Measurements from ENCODE around the gene FARSB.

FARSB gene

GRCh38 chr2:222643134-222643533, 12.8 kb downstream of the FARSB start:
- Histone ChIP-seq H3K18ac (ENCODE audit: low read depth in 1 of 2, low read length in 2 of 2) (no peak overlapping the region), H4K91ac (ENCODE audit: low read length) (no peak overlapping the region), H2AFZ (ENCODE audit: low read depth, low read length) (no peak overlapping the region), H3K79me1 (replicated peaks; ENCODE audit: low read length, poor library complexity, severe bottlenecking) (peaks cover 10% of the 10 kb centered on the region), H3K9ac (ENCODE audit: low read length) (no peak overlapping the region), H3K9me3 (ENCODE audit: control insufficient read depth, low read length) (no peaks in the 10 kb centered on the region), H3K4me2 (ENCODE audit: low read length, poor library complexity, severe bottlenecking) (no peak overlapping the region), H3K27ac (ENCODE audit: low read length, poor library complexity, severe bottlenecking) (no peak overlapping the region), H3K23ac (ENCODE audit: low read length in 2 of 2) (no peak overlapping the region), H3K14ac (ENCODE audit: low read length in 2 of 2) (no peak overlapping the region), H3K4ac (ENCODE audit: low read depth in 1 of 2, low read length in 2 of 2) (no peak overlapping the region), H2BK120ac (ENCODE audit: low read depth, low read length) (no peak overlapping the region), H2BK15ac (ENCODE audit: low read depth, poor library complexity, severe bottlenecking) (no peak overlapping the region), H2BK12ac (ENCODE audit: low read length in 2 of 2) (no peak overlapping the region), H3K36me3 (ENCODE audit: control insufficient read depth in 1 of 2, insufficient read depth in 2 of 2, low read depth in 1 of 2, low read length in 2 of 2) (peaks cover 7 to 84% of the 10 kb centered on the region in 2 experiments), H3K27me3 (ENCODE audit: control insufficient read depth in 1 of 2, insufficient read depth in 1 of 2, low read length in 2 of 2) (no peaks in the 10 kb centered on the region), H3K4me3 (ENCODE audit: insufficient read depth in 1 of 2, low read depth in 1 of 2, low read length in 2 of 2) (no peak overlapping the region), H2AK5ac (ENCODE audit: low read length, severe bottlenecking) (no peak overlapping the region), H3K4me1 (ENCODE audit: control insufficient read depth, insufficient read depth, low read depth, low read length) (no peaks in the 10 kb centered on the region), H4K8ac (ENCODE audit: low read length) (no peak overlapping the region), H2BK5ac (ENCODE audit: low read depth, low read length, poor library complexity, severe bottlenecking) (no peak overlapping the region)
- no CpG with 5 or more reads among the region's 1 CpG for WGBS
- no peak for DNase-seq

- DNase-seq, result no peak
- H2BK120ac ChIP-seq (ENCODE audit: low read depth, low read length), result no peak overlapping the region
- no peaks in the 10 kb centered on the region for H3K9me3 ChIP-seq (ENCODE audit: control insufficient read depth, low read length)
- no peak overlapping the region for H3K18ac ChIP-seq (ENCODE audit: low read depth in 1 of 2, low read length in 2 of 2)
- no peak overlapping the region for H3K23ac ChIP-seq (ENCODE audit: low read length in 2 of 2)
- peaks cover 8% of the 10 kb centered on the region for H3K79me1 ChIP-seq (replicated peaks; ENCODE audit: low read length, poor library complexity, severe bottlenecking)
- no peak overlapping the region for H3K9ac ChIP-seq (ENCODE audit: low read length)
- H4K91ac ChIP-seq (ENCODE audit: low read length), result no peak overlapping the region
- H4K8ac ChIP-seq (ENCODE audit: low read length), result no peak overlapping the region
- H2AFZ ChIP-seq (ENCODE audit: low read depth, low read length), result no peak overlapping the region
- peaks cover 6 to 84% of the 10 kb centered on the region in 2 experiments for H3K36me3 ChIP-seq (ENCODE audit: control insufficient read depth in 1 of 2, insufficient read depth in 2 of 2, low read depth in 1 of 2, low read length in 2 of 2)
- no peak overlapping the region for H3K4me3 ChIP-seq (ENCODE audit: insufficient read depth in 1 of 2, low read depth in 1 of 2, low read length in 2 of 2)
- H2BK15ac ChIP-seq (ENCODE audit: low read depth, poor library complexity, severe bottlenecking), result no peak overlapping the region
- no peak overlapping the region for H3K4ac ChIP-seq (ENCODE audit: low read depth in 1 of 2, low read length in 2 of 2)
- no peaks in the 10 kb centered on the region for H3K4me1 ChIP-seq (ENCODE audit: control insufficient read depth, insufficient read depth, low read depth, low read length)
- H3K4me2 ChIP-seq (ENCODE audit: low read length, poor library complexity, severe bottlenecking), result no peak overlapping the region
- H2BK12ac ChIP-seq (ENCODE audit: low read length in 2 of 2), result no peak overlapping the region
- no peak overlapping the region for H2AK5ac ChIP-seq (ENCODE audit: low read length, severe bottlenecking)
- H2BK5ac ChIP-seq (ENCODE audit: low read depth, low read length, poor library complexity, severe bottlenecking), result no peak overlapping the region
- WGBS, result 99% methylated on average over 2 of the region's 2 CpGs
- no peak overlapping the region for H3K14ac ChIP-seq (ENCODE audit: low read length in 2 of 2)
- H3K27ac ChIP-seq (ENCODE audit: low read length, poor library complexity, severe bottlenecking), result no peak overlapping the region
- no peaks in the 10 kb centered on the region for H3K27me3 ChIP-seq (ENCODE audit: control insufficient read depth in 1 of 2, insufficient read depth in 1 of 2, low read length in 2 of 2)
Measured at GRCh38 chr2:222641336-222641735, 14.6 kb downstream of the FARSB start.

GRCh38 chr2:222637067-222637466, 18.8 kb downstream of the FARSB start:
- Histone ChIP-seq H3K36me3 (ENCODE audit: control insufficient read depth in 1 of 2, insufficient read depth in 2 of 2, low read depth in 1 of 2, low read length in 2 of 2) (peaks cover 13 to 89% of the 10 kb centered on the region in 2 experiments), H2AK5ac (ENCODE audit: low read length, severe bottlenecking) (no peak overlapping the region), H3K4me3 (ENCODE audit: insufficient read depth in 1 of 2, low read depth in 1 of 2, low read length in 2 of 2) (no peak overlapping the region), H3K4me2 (ENCODE audit: low read length, poor library complexity, severe bottlenecking) (no peak overlapping the region), H2BK15ac (ENCODE audit: low read depth, poor library complexity, severe bottlenecking) (no peak overlapping the region), H3K23ac (ENCODE audit: low read length in 2 of 2) (no peak overlapping the region), H3K9me3 (ENCODE audit: control insufficient read depth, low read length) (no peaks in the 10 kb centered on the region), H3K4me1 (ENCODE audit: control insufficient read depth, insufficient read depth, low read depth, low read length) (no peaks in the 10 kb centered on the region), H3K9ac (ENCODE audit: low read length) (no peak overlapping the region), H3K4ac (ENCODE audit: low read depth in 1 of 2, low read length in 2 of 2) (no peak overlapping the region), H2AFZ (ENCODE audit: low read depth, low read length) (no peak overlapping the region), H2BK5ac (ENCODE audit: low read depth, low read length, poor library complexity, severe bottlenecking) (no peak overlapping the region), H4K91ac (ENCODE audit: low read length) (no peak overlapping the region), H3K27ac (ENCODE audit: low read length, poor library complexity, severe bottlenecking) (no peak overlapping the region), H3K79me1 (replicated peaks; ENCODE audit: low read length, poor library complexity, severe bottlenecking) (peaks cover 10% of the 10 kb centered on the region), H3K14ac (ENCODE audit: low read length in 2 of 2) (no peak overlapping the region), H4K8ac (ENCODE audit: low read length) (no peak overlapping the region), H2BK12ac (ENCODE audit: low read length in 2 of 2) (no peak overlapping the region), H2BK120ac (ENCODE audit: low read depth, low read length) (no peak overlapping the region), H3K18ac (ENCODE audit: low read depth in 1 of 2, low read length in 2 of 2) (no peak overlapping the region), H3K27me3 (ENCODE audit: control insufficient read depth in 1 of 2, insufficient read depth in 1 of 2, low read length in 2 of 2) (no peaks in the 10 kb centered on the region)
- no peak for DNase-seq
- 33% methylated on average over 1 of the region's 1 CpG for WGBS

- no peak overlapping the region for H2BK120ac ChIP-seq (ENCODE audit: low read depth, low read length)
- H2AK5ac ChIP-seq (ENCODE audit: low read length, severe bottlenecking), result no peak overlapping the region
- H3K23ac ChIP-seq (ENCODE audit: low read length in 2 of 2), result no peak overlapping the region
- H3K79me1 ChIP-seq (replicated peaks; ENCODE audit: low read length, poor library complexity, severe bottlenecking), result peaks cover 9% of the 10 kb centered on the region
- WGBS, result 88% methylated on average over 1 of the region's 1 CpG
- no peaks in the 10 kb centered on the region for H3K4me1 ChIP-seq (ENCODE audit: control insufficient read depth, insufficient read depth, low read depth, low read length)
- H3K9ac ChIP-seq (ENCODE audit: low read length), result no peak overlapping the region
- no peak overlapping the region for H2BK12ac ChIP-seq (ENCODE audit: low read length in 2 of 2)
- H2BK5ac ChIP-seq (ENCODE audit: low read depth, low read length, poor library complexity, severe bottlenecking), result no peak overlapping the region
- no peak overlapping the region for H3K4me3 ChIP-seq (ENCODE audit: insufficient read depth in 1 of 2, low read depth in 1 of 2, low read length in 2 of 2)
- H4K91ac ChIP-seq (ENCODE audit: low read length), result no peak overlapping the region
- no peak overlapping the region for H3K4ac ChIP-seq (ENCODE audit: low read depth in 1 of 2, low read length in 2 of 2)
- H3K9me3 ChIP-seq (ENCODE audit: control insufficient read depth, low read length), result no peaks in the 10 kb centered on the region
- H3K18ac ChIP-seq (ENCODE audit: low read depth in 1 of 2, low read length in 2 of 2), result no peak overlapping the region
- H3K14ac ChIP-seq (ENCODE audit: low read length in 2 of 2), result no peak overlapping the region
- no peaks in the 10 kb centered on the region for H3K27me3 ChIP-seq (ENCODE audit: control insufficient read depth in 1 of 2, insufficient read depth in 1 of 2, low read length in 2 of 2)
- H3K4me2 ChIP-seq (ENCODE audit: low read length, poor library complexity, severe bottlenecking), result no peak overlapping the region
- H3K36me3 ChIP-seq (ENCODE audit: control insufficient read depth in 1 of 2, insufficient read depth in 2 of 2, low read depth in 1 of 2, low read length in 2 of 2), result peaks cover 15 to 94% of the 10 kb centered on the region in 2 experiments
- no peak overlapping the region for H2AFZ ChIP-seq (ENCODE audit: low read depth, low read length)
- H3K27ac ChIP-seq (ENCODE audit: low read length, poor library complexity, severe bottlenecking), result no peak overlapping the region
- no peak overlapping the region for H2BK15ac ChIP-seq (ENCODE audit: low read depth, poor library complexity, severe bottlenecking)
- no peak overlapping the region for H4K8ac ChIP-seq (ENCODE audit: low read length)
- no peak for DNase-seq
Measured at GRCh38 chr2:222635295-222635694, 20.6 kb downstream of the FARSB start.
